Ishikawa (cell line): ENCODE results near the gene INO80.

Experiments used
- FOXM1 ChIP-seq: IDR thresholded peaks from 2 replicates; pipeline ENCODE4 v1.6.1; 2012; ENCODE audit warnings: low read depth, borderline replicate concordance
- YY1 ChIP-seq: IDR thresholded peaks from 2 replicates; pipeline ENCODE4 v1.6.1; 2012; ENCODE audit warnings: low read depth

GRCh38 chr15:41032079-41032328, 84.1 kb downstream of the INO80 start:
- no peak for TF ChIP-seq YY1
- no peak for TF ChIP-seq FOXM1
